ENCODE data around the gene MAPK8IP2. TPM values are rescaled to one million over a fixed set of nuclear protein-coding genes. Genes with fewer than 3 reads are reported as not detected.

Gene MAPK8IP2
- polyA plus RNA-seq, 1 of the 3 experiments (the other 2 are of a cell fraction): 2.7 TPM

GRCh38 chr22:50564289-50564688 lies 36.3 kb upstream of the MAPK8IP2 start:
- ChIA-PET POLR2A (interaction anchor here (2.2 to 2.7 kb wide), 2 partner anchors 11 to 39 kb away, joined by 7 to 12 read pairs; partner anchors contain the start of gene SCO2), CTCF (interaction anchor here (1.4 to 4.9 kb wide), 8 partner anchors 12 to 123 kb away, joined by 3 to 73 read pairs (median 16); partner anchors contain the start of genes CHKB, CPT1B, KLHDC7B and SCO2)
- 83% methylated on average over 11 of the region's 11 CpGs for WGBS (ENCODE audit: low lambda C conversion rate)
- H3K4me3 ChIP-seq (ENCODE audit: low read depth in 2 of 2, low read length in 1 of 2): no peak overlapping the region
- no peak for DNase-seq
- TF ChIP-seq ZBTB33 (IDR thresholded peaks at IDR 0.05; ENCODE audit: borderline replicate concordance, low read depth) (no peak), FOSL2 (IDR thresholded peaks at IDR 0.05; ENCODE audit: borderline replicate concordance, low read depth) (no peak), USF2 (IDR thresholded peaks at IDR 0.05; ENCODE audit: borderline replicate concordance, low read depth, low read length) (no peak), USF1 (IDR thresholded peaks at IDR 0.05; ENCODE audit: borderline replicate concordance, low read depth) (no peak), ELF1 (IDR thresholded peaks at IDR 0.05) (no peak), IRF3 (IDR thresholded peaks at IDR 0.05; ENCODE audit: low read depth, low read length) (no peak), RFX5 (IDR thresholded peaks at IDR 0.05; ENCODE audit: low read length) (no peak), EZH2phosphoT487 (IDR thresholded peaks at IDR 0.05; ENCODE audit: borderline replicate concordance, low read depth) (no peak), MXI1 (IDR thresholded peaks at IDR 0.05; ENCODE audit: low read depth, low read length) (no peak), EP300 (IDR thresholded peaks at IDR 0.05; ENCODE audit: borderline replicate concordance in 1 of 2, low read depth in 1 of 2, low read length in 1 of 2) (no peak), YY1 (IDR thresholded peaks at IDR 0.05; ENCODE audit: low read depth) (no peak), CHD2 (IDR thresholded peaks at IDR 0.05; ENCODE audit: low read length, partially characterized antibody) (no peak), RXRA (IDR thresholded peaks at IDR 0.05; ENCODE audit: borderline replicate concordance, low read depth) (no peak), NRF1 (IDR thresholded peaks at IDR 0.05; ENCODE audit: low read depth, low read length) (no peak), TEAD4 (IDR thresholded peaks at IDR 0.05; ENCODE audit: borderline replicate concordance, insufficient read depth) (no peak), MEF2A (IDR thresholded peaks at IDR 0.05; ENCODE audit: borderline replicate concordance, low read depth) (no peak)
- TF ChIP-seq, protein P1, sequence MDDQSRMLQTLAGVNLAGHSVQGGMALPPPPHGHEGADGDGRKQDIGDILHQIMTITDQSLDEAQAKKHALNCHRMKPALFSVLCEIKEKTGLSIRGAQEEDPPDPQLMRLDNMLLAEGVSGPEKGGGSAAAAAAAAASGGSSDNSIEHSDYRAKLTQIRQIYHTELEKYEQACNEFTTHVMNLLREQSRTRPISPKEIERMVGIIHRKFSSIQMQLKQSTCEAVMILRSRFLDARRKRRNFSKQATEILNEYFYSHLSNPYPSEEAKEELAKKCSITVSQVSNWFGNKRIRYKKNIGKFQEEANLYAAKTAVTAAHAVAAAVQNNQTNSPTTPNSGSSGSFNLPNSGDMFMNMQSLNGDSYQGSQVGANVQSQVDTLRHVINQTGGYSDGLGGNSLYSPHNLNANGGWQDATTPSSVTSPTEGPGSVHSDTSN (IDR thresholded peaks at IDR 0.05): no peak
- TF ChIP-seq, protein P2, sequence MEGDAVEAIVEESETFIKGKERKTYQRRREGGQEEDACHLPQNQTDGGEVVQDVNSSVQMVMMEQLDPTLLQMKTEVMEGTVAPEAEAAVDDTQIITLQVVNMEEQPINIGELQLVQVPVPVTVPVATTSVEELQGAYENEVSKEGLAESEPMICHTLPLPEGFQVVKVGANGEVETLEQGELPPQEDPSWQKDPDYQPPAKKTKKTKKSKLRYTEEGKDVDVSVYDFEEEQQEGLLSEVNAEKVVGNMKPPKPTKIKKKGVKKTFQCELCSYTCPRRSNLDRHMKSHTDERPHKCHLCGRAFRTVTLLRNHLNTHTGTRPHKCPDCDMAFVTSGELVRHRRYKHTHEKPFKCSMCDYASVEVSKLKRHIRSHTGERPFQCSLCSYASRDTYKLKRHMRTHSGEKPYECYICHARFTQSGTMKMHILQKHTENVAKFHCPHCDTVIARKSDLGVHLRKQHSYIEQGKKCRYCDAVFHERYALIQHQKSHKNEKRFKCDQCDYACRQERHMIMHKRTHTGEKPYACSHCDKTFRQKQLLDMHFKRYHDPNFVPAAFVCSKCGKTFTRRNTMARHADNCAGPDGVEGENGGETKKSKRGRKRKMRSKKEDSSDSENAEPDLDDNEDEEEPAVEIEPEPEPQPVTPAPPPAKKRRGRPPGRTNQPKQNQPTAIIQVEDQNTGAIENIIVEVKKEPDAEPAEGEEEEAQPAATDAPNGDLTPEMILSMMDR (IDR thresholded peaks at IDR 0.05): no peak
- TF ChIP-seq, protein P3, sequence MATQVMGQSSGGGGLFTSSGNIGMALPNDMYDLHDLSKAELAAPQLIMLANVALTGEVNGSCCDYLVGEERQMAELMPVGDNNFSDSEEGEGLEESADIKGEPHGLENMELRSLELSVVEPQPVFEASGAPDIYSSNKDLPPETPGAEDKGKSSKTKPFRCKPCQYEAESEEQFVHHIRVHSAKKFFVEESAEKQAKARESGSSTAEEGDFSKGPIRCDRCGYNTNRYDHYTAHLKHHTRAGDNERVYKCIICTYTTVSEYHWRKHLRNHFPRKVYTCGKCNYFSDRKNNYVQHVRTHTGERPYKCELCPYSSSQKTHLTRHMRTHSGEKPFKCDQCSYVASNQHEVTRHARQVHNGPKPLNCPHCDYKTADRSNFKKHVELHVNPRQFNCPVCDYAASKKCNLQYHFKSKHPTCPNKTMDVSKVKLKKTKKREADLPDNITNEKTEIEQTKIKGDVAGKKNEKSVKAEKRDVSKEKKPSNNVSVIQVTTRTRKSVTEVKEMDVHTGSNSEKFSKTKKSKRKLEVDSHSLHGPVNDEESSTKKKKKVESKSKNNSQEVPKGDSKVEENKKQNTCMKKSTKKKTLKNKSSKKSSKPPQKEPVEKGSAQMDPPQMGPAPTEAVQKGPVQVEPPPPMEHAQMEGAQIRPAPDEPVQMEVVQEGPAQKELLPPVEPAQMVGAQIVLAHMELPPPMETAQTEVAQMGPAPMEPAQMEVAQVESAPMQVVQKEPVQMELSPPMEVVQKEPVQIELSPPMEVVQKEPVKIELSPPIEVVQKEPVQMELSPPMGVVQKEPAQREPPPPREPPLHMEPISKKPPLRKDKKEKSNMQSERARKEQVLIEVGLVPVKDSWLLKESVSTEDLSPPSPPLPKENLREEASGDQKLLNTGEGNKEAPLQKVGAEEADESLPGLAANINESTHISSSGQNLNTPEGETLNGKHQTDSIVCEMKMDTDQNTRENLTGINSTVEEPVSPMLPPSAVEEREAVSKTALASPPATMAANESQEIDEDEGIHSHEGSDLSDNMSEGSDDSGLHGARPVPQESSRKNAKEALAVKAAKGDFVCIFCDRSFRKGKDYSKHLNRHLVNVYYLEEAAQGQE (IDR thresholded peaks at IDR 0.05; ENCODE audit: low read depth, low read length): no peak
- TF ChIP-seq, protein P4, sequence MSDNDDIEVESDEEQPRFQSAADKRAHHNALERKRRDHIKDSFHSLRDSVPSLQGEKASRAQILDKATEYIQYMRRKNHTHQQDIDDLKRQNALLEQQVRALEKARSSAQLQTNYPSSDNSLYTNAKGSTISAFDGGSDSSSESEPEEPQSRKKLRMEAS (IDR thresholded peaks at IDR 0.05; ENCODE audit: low read depth): no peak
- peaks cover 0 to 4% of the 10 kb centered on the region in 2 experiments; a peak in 1 of 4 replicates for H3K4me1 ChIP-seq (ENCODE audit: control insufficient read depth in 1 of 2, insufficient read depth in 2 of 2, low read depth in 1 of 2, low read length in 1 of 2)
- no peak overlapping the region for H3K4me2 ChIP-seq
- no peaks in the 10 kb centered on the region for H3K27me3 ChIP-seq (ENCODE audit: insufficient read depth)
- no peak overlapping the region for H2AFZ ChIP-seq (ENCODE audit: low read depth)
- H3K9me3 ChIP-seq: no peaks in the 10 kb centered on the region
- no peak overlapping the region for H3K27ac ChIP-seq (ENCODE audit: low read depth in 2 of 2, low read length in 1 of 2)
- no peaks in the 10 kb centered on the region for H3F3A ChIP-seq (replicated peaks; ENCODE audit: insufficient read depth)
- peaks cover 0 to 7% of the 10 kb centered on the region in 2 experiments for H3K36me3 ChIP-seq (replicated peaks in 1 of 2; ENCODE audit: control insufficient read depth in 1 of 2, insufficient read depth in 2 of 2, low read length in 1 of 2)
- no peaks in the 10 kb centered on the region for H4K20me1 ChIP-seq (ENCODE audit: insufficient read depth)
- no peaks in the 10 kb centered on the region for H3K79me2 ChIP-seq (ENCODE audit: insufficient read depth)
- no peaks in the 10 kb centered on the region for H3K9me2 ChIP-seq
- H3K9ac ChIP-seq: no peak overlapping the region
